Mesenchymal stem cell (in vitro differentiated cells and primary cell): ENCODE results near the gene QDPR.
A peak's percentile ranks its signal among the peaks of the same experiment; 100 is the strongest.

Experiments used
- DNase-seq: peaks from one replicate; pipeline ENCODE4 v3.0.0-alpha.2; 2013
- H2AFZ ChIP-seq: one replicate; pipeline ENCODE4 v1.6.1; 2013; ENCODE audit warnings: low read depth, mild to moderate bottlenecking, control low read depth, inconsistent platforms, low read length, moderate library complexity
- H2AK5ac ChIP-seq: 2 replicates; pipeline ENCODE4 v1.6.1; 2013; ENCODE audit warnings: low read length, moderate library complexity, mild to moderate bottlenecking, inconsistent platforms; ENCODE audit not compliant: severe bottlenecking
- H2BK120ac ChIP-seq: one replicate; pipeline ENCODE4 v1.6.1; 2013; ENCODE audit warnings: low read depth, mild to moderate bottlenecking, inconsistent platforms, low read length, moderate library complexity
- H2BK12ac ChIP-seq, 2 experiments: one replicate each; pipeline ENCODE4 v1.6.1; 2013; ENCODE audit warnings: inconsistent platforms in 2 of 2, low read length in 2 of 2, mild to moderate bottlenecking in 2 of 2, moderate library complexity in 2 of 2, control low read depth in 1 of 2
- H2BK15ac ChIP-seq: one replicate; pipeline ENCODE4 v1.6.1; 2013; ENCODE audit warnings: mild to moderate bottlenecking, low read depth, inconsistent platforms; ENCODE audit not compliant: poor library complexity, severe bottlenecking
- H2BK5ac ChIP-seq: 2 replicates; pipeline ENCODE4 v1.6.1; 2013; ENCODE audit warnings: low read depth, mild to moderate bottlenecking, low read length, control low read depth, inconsistent platforms; ENCODE audit not compliant: poor library complexity, severe bottlenecking
- H3K14ac ChIP-seq, 2 experiments: one replicate each; pipeline ENCODE4 v1.6.1; 2013; ENCODE audit warnings: inconsistent platforms in 2 of 2, low read length in 2 of 2, control low read depth in 1 of 2, mild to moderate bottlenecking in 1 of 2, moderate library complexity in 1 of 2
- H3K18ac ChIP-seq, 2 experiments: one replicate each; pipeline ENCODE4 v1.6.1; 2013; ENCODE audit warnings: inconsistent platforms in 2 of 2, low read length in 2 of 2, control low read depth in 1 of 2, low read depth in 1 of 2, mild to moderate bottlenecking in 1 of 2
- H3K23ac ChIP-seq, 2 experiments: one replicate each; pipeline ENCODE4 v1.6.1; 2013; ENCODE audit warnings: inconsistent platforms in 2 of 2, low read length in 2 of 2, mild to moderate bottlenecking in 2 of 2, moderate library complexity in 2 of 2, control low read depth in 1 of 2
- H3K27ac ChIP-seq: 2 replicates; pipeline ENCODE4 v1.5.1; 2013; ENCODE audit warnings: mild to moderate bottlenecking, moderate library complexity, low read length, control low read depth, inconsistent platforms; ENCODE audit not compliant: poor library complexity, severe bottlenecking
- H3K27me3 ChIP-seq, 2 experiments: 2 replicates each; pipeline versions ENCODE4 v1.6.1 to v1.7.0; 2013; ENCODE audit warnings: low read length in 2 of 2, mild to moderate bottlenecking in 2 of 2, moderate library complexity in 2 of 2, control low read depth in 1 of 2, inconsistent platforms in 1 of 2; ENCODE audit not compliant: control insufficient read depth in 1 of 2, insufficient read depth in 1 of 2
- H3K36me3 ChIP-seq, 2 experiments: 2 replicates each; pipeline versions ENCODE4 v1.6.1 to v1.7.0; 2013; ENCODE audit warnings: low read length in 2 of 2, control low read depth in 1 of 2, inconsistent platforms in 1 of 2, low read depth in 1 of 2, mild to moderate bottlenecking in 1 of 2; ENCODE audit not compliant: insufficient read depth in 2 of 2, control insufficient read depth in 1 of 2
- H3K4ac ChIP-seq, 2 experiments: one replicate each; pipeline ENCODE4 v1.6.1; 2013; ENCODE audit warnings: inconsistent platforms in 2 of 2, low read length in 2 of 2, mild to moderate bottlenecking in 2 of 2, moderate library complexity in 2 of 2, control low read depth in 1 of 2, low read depth in 1 of 2
- H3K4me1 ChIP-seq: 2 replicates; pipeline ENCODE4 v1.6.1; 2013; ENCODE audit warnings: low read depth, low read length, control low read depth; ENCODE audit not compliant: control insufficient read depth, insufficient read depth
- H3K4me2 ChIP-seq: 2 replicates; pipeline ENCODE4 v1.6.1; 2013; ENCODE audit warnings: low read length, mild to moderate bottlenecking, inconsistent platforms; ENCODE audit not compliant: poor library complexity, severe bottlenecking
- H3K4me3 ChIP-seq, 2 experiments: 2 replicates each; pipeline versions ENCODE4 v1.5.1 to v1.7.0; 2013; ENCODE audit warnings: low read length in 2 of 2, mild to moderate bottlenecking in 2 of 2, control low read depth in 1 of 2, low read depth in 1 of 2; ENCODE audit not compliant: insufficient read depth in 1 of 2
- H3K79me1 ChIP-seq: replicated peaks from 2 replicates; pipeline ENCODE4 v1.6.1; 2013; ENCODE audit warnings: mild to moderate bottlenecking, control low read depth, low read length, inconsistent platforms; ENCODE audit not compliant: poor library complexity, severe bottlenecking
- H3K9ac ChIP-seq: 2 replicates; pipeline ENCODE4 v1.7.0; 2013; ENCODE audit warnings: mild to moderate bottlenecking, low read length, moderate library complexity
- H3K9me3 ChIP-seq: 2 replicates; pipeline ENCODE4 v1.7.0; 2013; ENCODE audit warnings: mild to moderate bottlenecking, low read length; ENCODE audit not compliant: control insufficient read depth
- H4K8ac ChIP-seq: one replicate; pipeline ENCODE4 v1.6.1; 2013; ENCODE audit warnings: inconsistent platforms, mild to moderate bottlenecking, low read length, moderate library complexity
- H4K91ac ChIP-seq: one replicate; pipeline ENCODE4 v1.6.1; 2013; ENCODE audit warnings: mild to moderate bottlenecking, low read length, inconsistent platforms
- WGBS: methylation state at CpG from one replicate; pipeline ENCODE4 v1.1.7; 2013; ENCODE audit warnings: mixed read lengths; 5-methylcytosine and 5-hydroxymethylcytosine counted together

The QDPR gene

GRCh38 chr4:17482716-17483115 is 29.2 kb downstream of the QDPR start:
- Histone ChIP-seq H2BK5ac (no peak overlapping the region), H3K18ac (no peak overlapping the region), H3K36me3 (peaks cover 4 to 48% of the 10 kb centered on the region in 2 experiments), H2BK120ac (no peak overlapping the region), H2AFZ (no peak overlapping the region), H3K23ac (no peak overlapping the region), H3K79me1 (no peaks in the 10 kb centered on the region), H3K27ac (no peak overlapping the region), H2BK12ac (no peak overlapping the region), H3K27me3 (no peaks in the 10 kb centered on the region), H3K4me1 (no peaks in the 10 kb centered on the region), H3K4me3 (no peak overlapping the region), H3K9ac (no peak overlapping the region), H3K4ac (no peak overlapping the region), H4K91ac (no peak overlapping the region), H4K8ac (no peak overlapping the region), H3K14ac (no peak overlapping the region), H2BK15ac (no peak overlapping the region), H3K4me2 (no peak overlapping the region), H2AK5ac (no peak overlapping the region), H3K9me3 (peaks cover 10% of the 10 kb centered on the region)
- WGBS: 94% methylated on average over 2 of the region's 2 CpGs
- no peak for DNase-seq

GRCh38 chr4:17480955-17481354 is 30.9 kb downstream of the QDPR start:
- no peak for DNase-seq
- Histone ChIP-seq H3K9ac (no peak overlapping the region), H3K36me3 (peaks cover 4 to 32% of the 10 kb centered on the region in 2 experiments), H3K23ac (no peak overlapping the region), H2BK12ac (no peak overlapping the region), H2BK5ac (no peak overlapping the region), H2BK120ac (no peak overlapping the region), H3K14ac (no peak overlapping the region), H3K79me1 (no peaks in the 10 kb centered on the region), H2AFZ (no peak overlapping the region), H3K4me3 (no peak overlapping the region), H2BK15ac (no peak overlapping the region), H3K27me3 (no peaks in the 10 kb centered on the region), H4K91ac (no peak overlapping the region), H2AK5ac (no peak overlapping the region), H4K8ac (no peak overlapping the region), H3K9me3 (peaks cover 10% of the 10 kb centered on the region), H3K27ac (no peak overlapping the region), H3K4me1 (no peaks in the 10 kb centered on the region), H3K4ac (no peak overlapping the region), H3K18ac (no peak overlapping the region), H3K4me2 (no peak overlapping the region)
- WGBS: 93% methylated on average over 2 of the region's 2 CpGs

GRCh38 chr4:17480210-17480927 is 31.5 kb downstream of the QDPR start:
- Histone ChIP-seq H4K91ac (no peak overlapping the region), H3K9ac (no peak overlapping the region), H3K27me3 (no peaks in the 10 kb centered on the region), H3K36me3 (peaks cover 4 to 29% of the 10 kb centered on the region in 2 experiments), H2BK15ac (no peak overlapping the region), H3K4me2 (no peak overlapping the region), H4K8ac (no peak overlapping the region), H3K79me1 (no peaks in the 10 kb centered on the region), H3K9me3 (peaks cover 10% of the 10 kb centered on the region), H2BK12ac (no peak overlapping the region), H2BK5ac (no peak overlapping the region), H2AK5ac (no peak overlapping the region), H3K4me1 (no peaks in the 10 kb centered on the region), H3K4me3 (no peak overlapping the region), H2BK120ac (no peak overlapping the region), H3K14ac (no peak overlapping the region), H3K27ac (no peak overlapping the region), H3K23ac (no peak overlapping the region), H3K4ac (no peak overlapping the region), H2AFZ (no peak overlapping the region), H3K18ac (no peak overlapping the region)
- no peak for DNase-seq
- 83% methylated on average over 5 of the region's 7 CpGs for WGBS

- H3K4ac ChIP-seq: no peak overlapping the region
- H3K4me1 ChIP-seq: peaks cover 2% of the 10 kb centered on the region
- no peak overlapping the region for H3K4me2 ChIP-seq
- H2AFZ ChIP-seq: no peak overlapping the region
- no peak overlapping the region for H2BK5ac ChIP-seq
- no peak overlapping the region for H2AK5ac ChIP-seq
- H3K27me3 ChIP-seq: no peaks in the 10 kb centered on the region
- H3K27ac ChIP-seq: no peak overlapping the region
- no peak overlapping the region for H3K4me3 ChIP-seq
- H4K91ac ChIP-seq: no peak overlapping the region
- H2BK120ac ChIP-seq: no peak overlapping the region
- peaks cover 10% of the 10 kb centered on the region for H3K9me3 ChIP-seq
- H3K79me1 ChIP-seq: no peaks in the 10 kb centered on the region
- no peak overlapping the region for H2BK15ac ChIP-seq
- H3K14ac ChIP-seq: peak overlapping the region in 1 of 2 experiments; percentile 35
- H3K18ac ChIP-seq: no peak overlapping the region
- no peak for DNase-seq
- H3K36me3 ChIP-seq: peaks cover 0 to 12% of the 10 kb centered on the region in 2 experiments
- no peak overlapping the region for H3K23ac ChIP-seq
- no peak overlapping the region for H4K8ac ChIP-seq
- no peak overlapping the region for H3K9ac ChIP-seq
- 94% methylated on average over 5 of the region's 9 CpGs for WGBS
- no peak overlapping the region for H2BK12ac ChIP-seq
These were observed 34.0 kb downstream of the QDPR start for GRCh38 chr4:17477774-17478472.
